Liver (tissue), 3 donors: ENCODE data around the gene ITPKB.

Experiments used
- CTCF ChIP-seq: fragments of 150-350 bp; IDR thresholded peaks from 2 replicates; pipeline ENCODE4 v1.5.1; 2017; ENCODE audit warnings: improper control_type of control experiment, low read depth, low read length; ENCODE audit not compliant: missing input control
- FOXA1 ChIP-seq: IDR thresholded peaks from 2 replicates; pipeline ENCODE4 v1.6.1; 2016; ENCODE audit warnings: antibody characterized with exemption
- JUND ChIP-seq, 2 donors: IDR thresholded peaks; 2 replicates each; pipeline ENCODE4 v1.6.1; 2016; ENCODE audit warnings: antibody characterized with exemption in 2 of 2
- SP1 ChIP-seq: IDR thresholded peaks from 2 replicates; pipeline ENCODE4 v1.6.1; 2018; ENCODE audit warnings: antibody characterized with exemption, mild to moderate bottlenecking
- TAF1 ChIP-seq: conservative IDR thresholded peaks from 2 replicates; pipeline ENCODE4 v1.6.1; 2016; ENCODE audit warnings: antibody characterized with exemption, mild to moderate bottlenecking
- YY1 ChIP-seq: IDR thresholded peaks from 2 replicates; pipeline ENCODE4 v1.6.1; 2016; ENCODE audit warnings: antibody characterized with exemption, mild to moderate bottlenecking
- TF ChIP-seq, protein P1 (sequence below): IDR thresholded peaks from 2 replicates; pipeline ENCODE4 v1.6.1; 2016; ENCODE audit warnings: antibody characterized with exemption, mild to moderate bottlenecking
- donor health status: healthy.
- donor health status: healthy.

DNA sequence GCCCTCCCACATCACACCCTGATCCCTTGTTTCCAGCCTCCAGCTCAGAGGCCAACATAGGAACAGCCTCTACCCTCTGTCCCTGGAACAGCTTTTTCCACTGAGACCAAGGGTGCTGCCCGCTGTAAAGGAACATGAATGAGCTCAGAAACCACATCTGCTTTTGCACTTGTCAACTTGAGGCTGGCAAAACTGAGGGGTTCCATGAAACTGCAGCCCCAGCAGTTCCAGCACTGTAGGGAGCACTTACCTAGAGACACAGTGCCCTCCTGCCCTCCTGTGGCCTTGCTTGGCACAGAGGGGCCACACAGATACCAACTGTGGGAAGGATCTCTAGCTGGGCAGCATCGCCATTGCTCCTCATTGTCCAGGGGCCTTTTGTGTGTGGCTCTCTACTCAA lies 51.7 kb downstream of the ITPKB start:
- TF ChIP-seq CTCF (no peak), YY1 (no peak), SP1 (no peak), JUND (IDR thresholded peaks at IDR 0.05) (no peak), FOXA1 (no peak), TAF1 (no peak)
- TF ChIP-seq, protein P1, sequence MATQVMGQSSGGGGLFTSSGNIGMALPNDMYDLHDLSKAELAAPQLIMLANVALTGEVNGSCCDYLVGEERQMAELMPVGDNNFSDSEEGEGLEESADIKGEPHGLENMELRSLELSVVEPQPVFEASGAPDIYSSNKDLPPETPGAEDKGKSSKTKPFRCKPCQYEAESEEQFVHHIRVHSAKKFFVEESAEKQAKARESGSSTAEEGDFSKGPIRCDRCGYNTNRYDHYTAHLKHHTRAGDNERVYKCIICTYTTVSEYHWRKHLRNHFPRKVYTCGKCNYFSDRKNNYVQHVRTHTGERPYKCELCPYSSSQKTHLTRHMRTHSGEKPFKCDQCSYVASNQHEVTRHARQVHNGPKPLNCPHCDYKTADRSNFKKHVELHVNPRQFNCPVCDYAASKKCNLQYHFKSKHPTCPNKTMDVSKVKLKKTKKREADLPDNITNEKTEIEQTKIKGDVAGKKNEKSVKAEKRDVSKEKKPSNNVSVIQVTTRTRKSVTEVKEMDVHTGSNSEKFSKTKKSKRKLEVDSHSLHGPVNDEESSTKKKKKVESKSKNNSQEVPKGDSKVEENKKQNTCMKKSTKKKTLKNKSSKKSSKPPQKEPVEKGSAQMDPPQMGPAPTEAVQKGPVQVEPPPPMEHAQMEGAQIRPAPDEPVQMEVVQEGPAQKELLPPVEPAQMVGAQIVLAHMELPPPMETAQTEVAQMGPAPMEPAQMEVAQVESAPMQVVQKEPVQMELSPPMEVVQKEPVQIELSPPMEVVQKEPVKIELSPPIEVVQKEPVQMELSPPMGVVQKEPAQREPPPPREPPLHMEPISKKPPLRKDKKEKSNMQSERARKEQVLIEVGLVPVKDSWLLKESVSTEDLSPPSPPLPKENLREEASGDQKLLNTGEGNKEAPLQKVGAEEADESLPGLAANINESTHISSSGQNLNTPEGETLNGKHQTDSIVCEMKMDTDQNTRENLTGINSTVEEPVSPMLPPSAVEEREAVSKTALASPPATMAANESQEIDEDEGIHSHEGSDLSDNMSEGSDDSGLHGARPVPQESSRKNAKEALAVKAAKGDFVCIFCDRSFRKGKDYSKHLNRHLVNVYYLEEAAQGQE, result no peak
